B cell (primary cell): ENCODE results near the gene AMMECR1.

ENCODE experiments used
- CTCF ChIP-seq: fragments of 200-600 bp; IDR thresholded peaks from one replicate; pipeline ENCODE4 v1.8.0; 2022; ENCODE audit warnings: antibody characterized with exemption, mild to moderate bottlenecking
- EZH2 ChIP-seq: IDR thresholded peaks from 2 replicates; pipeline ENCODE4 v1.6.1; 2012; ENCODE audit warnings: borderline replicate concordance, low read depth, mild to moderate bottlenecking, moderate library complexity, low read length; ENCODE audit not compliant: insufficient read depth, poor library complexity, severe bottlenecking

GRCh38 chrX:110153244-110153643 lies 164.6 kb downstream of the AMMECR1 start:
- TF ChIP-seq EZH2 (no peak), CTCF (no peak)
